Measurements from ENCODE around the gene SIRPB2.

The SIRPB2 gene

DNA sequence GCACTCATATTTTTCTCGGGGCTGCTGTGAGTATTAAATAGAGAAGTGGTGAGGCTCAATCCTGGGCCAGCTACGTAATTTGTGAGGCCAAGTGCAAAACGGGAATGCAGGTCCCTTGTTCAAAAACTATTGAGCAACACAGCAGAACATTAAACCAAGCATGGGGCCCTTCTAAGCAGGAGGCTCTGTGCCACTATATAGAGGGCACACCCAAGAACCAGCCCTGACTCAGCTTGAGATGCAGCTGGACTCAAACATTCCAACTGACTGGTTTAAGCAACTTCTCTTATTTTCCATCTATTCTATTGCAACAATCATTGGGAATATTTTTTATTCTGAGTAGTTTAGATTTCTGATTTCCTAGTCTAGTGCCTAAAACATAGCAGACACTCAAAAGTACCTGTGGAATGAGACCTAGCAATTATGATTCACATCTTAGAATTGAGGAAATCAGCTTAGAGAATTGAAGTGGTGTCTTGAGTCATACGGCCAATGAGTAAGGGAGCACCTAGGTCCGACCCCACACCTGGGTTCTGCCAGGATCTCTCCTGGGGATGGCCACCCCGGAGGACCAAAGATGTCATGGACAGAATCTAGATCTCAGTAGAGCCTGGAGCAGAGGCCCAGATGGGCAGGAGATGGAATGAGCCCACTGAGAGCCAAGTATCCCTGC is 1.3 kb downstream of the SIRPB2 start:
- no peak for TF ChIP-seq ZNF274 (IDR thresholded peaks at IDR 0.05; ENCODE audit: low read depth, low read length)
- H3K4me3 ChIP-seq (ENCODE audit: low read length), result no peak overlapping the region

DNA sequence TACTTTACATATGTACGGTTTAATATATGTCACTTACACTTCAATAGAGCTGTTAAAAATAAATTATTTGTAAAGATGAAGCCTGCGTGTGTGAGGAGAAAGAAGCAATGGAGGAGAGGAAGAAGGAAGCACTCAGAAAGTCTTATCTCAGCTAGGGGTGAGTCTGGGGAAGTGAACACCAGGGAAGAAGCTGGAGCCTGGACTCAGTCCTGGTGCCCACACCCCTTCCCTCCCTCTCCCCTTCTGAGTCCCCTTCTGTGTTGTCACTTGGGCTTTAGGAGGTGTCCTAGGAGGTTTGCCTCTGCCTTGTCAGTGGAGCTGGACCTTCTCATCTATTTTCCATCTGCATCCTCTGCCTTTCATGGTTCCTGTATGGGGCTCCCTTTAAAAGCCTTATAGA is 1.9 kb downstream of the SIRPB2 start:
- H3K4me3 ChIP-seq (ENCODE audit: low read length), result no peak overlapping the region
- TF ChIP-seq ZNF274 (IDR thresholded peaks at IDR 0.05; ENCODE audit: low read depth, low read length), result no peak

DNA sequence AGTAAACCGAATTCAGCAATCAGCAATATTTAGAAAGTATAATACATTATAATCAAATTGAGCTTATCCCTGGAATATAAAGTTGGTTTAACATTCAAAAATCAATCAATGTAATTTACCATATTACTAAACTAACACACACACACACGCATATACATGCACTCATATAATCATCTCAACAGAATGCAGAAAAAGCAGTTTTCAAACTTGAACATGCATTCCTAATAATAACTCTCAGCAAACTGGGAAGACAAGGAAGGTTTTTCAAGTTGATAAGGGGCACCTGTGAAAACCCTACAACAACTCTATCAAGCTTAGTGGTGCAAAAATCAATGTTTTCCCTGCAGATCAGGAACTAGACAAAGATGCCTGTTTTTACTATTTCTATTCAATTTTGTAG is 4.7 kb downstream of the SIRPB2 start:
- no peak for TF ChIP-seq ZNF274 (IDR thresholded peaks at IDR 0.05; ENCODE audit: low read depth, low read length)
- no peak overlapping the region for H3K4me3 ChIP-seq (ENCODE audit: low read length)

DNA sequence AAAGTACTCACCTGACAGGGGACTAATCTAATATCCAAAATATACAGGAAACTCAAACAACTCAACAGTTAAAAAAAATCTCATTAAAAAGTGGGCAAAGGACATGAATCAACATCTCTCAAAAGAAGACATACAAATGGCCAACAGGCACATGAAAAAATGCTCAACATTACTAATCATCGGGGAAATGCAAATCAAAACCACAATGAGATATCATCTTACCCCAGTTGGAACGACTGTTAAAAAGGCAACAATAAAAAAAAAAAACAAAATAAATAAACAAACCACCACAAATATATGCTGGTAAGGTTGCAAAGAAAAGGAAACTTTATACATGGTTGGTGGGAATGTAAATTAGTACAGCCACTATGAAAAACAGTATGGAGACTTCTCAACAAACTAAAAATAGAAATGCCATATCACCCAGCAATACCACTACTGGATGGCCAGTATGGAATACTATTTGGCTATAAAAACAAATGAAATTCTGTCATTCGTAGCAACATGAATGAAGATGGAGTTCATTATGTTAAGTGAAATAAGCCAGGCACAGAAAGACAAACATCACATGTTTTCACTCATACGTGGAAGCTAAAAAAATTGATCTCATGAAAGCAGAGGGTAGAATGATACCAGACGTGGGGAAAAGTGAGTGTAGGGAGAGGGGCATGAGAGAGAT is 6.6 kb downstream of the SIRPB2 start:
- H3K4me3 ChIP-seq (ENCODE audit: low read length), result no peak overlapping the region

DNA sequence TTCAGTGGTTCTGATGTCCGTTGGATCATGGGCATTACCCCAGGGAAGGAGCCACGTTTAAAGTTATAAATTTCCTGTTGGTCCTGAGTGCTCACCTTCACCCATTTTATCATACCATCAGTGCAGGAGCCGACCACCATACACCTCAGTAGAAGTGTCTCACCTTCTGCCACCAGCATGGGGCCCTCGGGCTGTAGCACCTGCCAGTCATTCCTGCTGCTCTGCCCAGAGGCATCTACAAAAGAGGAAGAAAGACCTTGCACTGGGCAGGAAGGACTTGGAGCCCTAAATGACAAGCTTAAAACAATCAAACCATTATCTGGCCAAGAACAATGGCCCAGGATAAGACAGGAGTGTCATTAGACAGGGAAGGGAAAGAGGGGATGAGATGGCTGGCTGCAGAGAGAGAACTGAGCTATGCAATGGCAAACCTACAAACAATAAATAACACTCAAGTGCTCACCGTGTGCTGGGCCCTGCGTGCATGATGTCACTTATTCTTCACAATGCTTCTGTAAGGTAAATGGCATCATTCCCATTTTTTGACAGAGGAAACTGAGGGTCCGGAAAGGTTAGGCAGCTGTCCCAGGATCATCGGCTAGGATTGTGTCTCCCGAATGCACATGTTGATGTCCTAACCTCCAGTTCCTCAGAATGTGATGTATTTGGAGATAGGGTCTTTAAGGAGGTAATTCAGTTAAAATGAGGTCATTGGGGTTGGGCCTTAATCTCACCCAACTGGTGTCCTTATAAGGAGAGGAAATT is 11.2 kb downstream of the SIRPB2 start:
- no peak for TF ChIP-seq ZNF274 (IDR thresholded peaks at IDR 0.05; ENCODE audit: low read depth, low read length)

More for the DNA sequence above, 6.6 kb downstream of the SIRPB2 start:
- no peak for TF ChIP-seq ZNF274 (IDR thresholded peaks at IDR 0.05; ENCODE audit: low read depth, low read length)

DNA sequence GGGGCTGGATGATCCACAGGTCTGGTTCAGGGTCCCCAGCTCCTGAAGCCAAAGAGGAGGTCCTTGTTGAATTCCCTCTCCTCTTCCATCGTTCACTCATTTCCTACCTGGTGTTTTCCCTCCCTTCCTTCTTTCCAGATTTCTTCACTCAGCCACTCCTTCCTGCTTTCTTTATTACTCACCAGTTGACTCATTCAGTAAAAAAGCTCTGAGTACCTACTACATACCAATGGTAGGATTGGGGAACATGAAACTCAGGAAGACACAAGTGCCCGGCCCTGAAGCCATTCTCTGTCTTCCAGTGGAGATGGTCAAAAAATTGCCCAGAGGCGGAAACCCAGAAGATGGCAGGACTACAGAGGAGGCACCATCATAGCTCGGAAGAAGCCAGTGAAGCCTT is 12.7 kb downstream of the SIRPB2 start:
- H3K4me3 ChIP-seq (ENCODE audit: low read length), result no peak overlapping the region
- no peak for TF ChIP-seq ZNF274 (IDR thresholded peaks at IDR 0.05; ENCODE audit: low read depth, low read length)

More for the DNA sequence above, 11.2 kb downstream of the SIRPB2 start:
- H3K4me3 ChIP-seq (ENCODE audit: low read length), result no peak overlapping the region

DNA sequence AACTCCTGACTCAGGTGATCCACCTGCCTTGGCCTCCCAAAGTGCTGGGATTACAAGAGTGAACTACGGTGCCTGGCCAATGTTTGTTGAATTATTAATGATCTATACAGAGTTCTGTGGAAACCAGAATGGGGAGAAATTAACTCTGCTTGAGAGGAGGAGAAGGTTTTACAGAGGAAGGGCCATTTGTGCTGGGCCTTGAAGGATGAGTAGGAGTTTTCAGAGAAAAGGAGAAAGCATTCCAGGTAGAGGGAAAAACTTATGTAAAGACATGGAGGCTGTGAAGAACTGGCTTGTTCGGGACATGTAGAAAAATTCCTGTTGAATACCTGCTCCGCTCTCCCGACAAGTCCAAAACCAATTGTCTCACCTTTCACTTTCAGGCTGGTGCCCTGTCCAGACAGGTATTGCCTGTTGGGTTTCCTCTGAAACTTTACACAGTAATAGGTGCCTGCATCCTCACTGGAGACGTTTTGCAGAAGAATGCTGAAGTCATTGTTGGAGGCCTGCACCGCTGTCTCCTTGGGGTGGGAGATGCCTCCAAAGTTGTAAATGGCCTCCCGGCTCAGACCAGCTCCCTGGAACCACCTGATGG is 13.2 kb downstream of the SIRPB2 start:
- H3K4me3 ChIP-seq (ENCODE audit: low read length), result no peak overlapping the region
- TF ChIP-seq ZNF274 (IDR thresholded peaks at IDR 0.05; ENCODE audit: low read depth, low read length), result no peak

DNA sequence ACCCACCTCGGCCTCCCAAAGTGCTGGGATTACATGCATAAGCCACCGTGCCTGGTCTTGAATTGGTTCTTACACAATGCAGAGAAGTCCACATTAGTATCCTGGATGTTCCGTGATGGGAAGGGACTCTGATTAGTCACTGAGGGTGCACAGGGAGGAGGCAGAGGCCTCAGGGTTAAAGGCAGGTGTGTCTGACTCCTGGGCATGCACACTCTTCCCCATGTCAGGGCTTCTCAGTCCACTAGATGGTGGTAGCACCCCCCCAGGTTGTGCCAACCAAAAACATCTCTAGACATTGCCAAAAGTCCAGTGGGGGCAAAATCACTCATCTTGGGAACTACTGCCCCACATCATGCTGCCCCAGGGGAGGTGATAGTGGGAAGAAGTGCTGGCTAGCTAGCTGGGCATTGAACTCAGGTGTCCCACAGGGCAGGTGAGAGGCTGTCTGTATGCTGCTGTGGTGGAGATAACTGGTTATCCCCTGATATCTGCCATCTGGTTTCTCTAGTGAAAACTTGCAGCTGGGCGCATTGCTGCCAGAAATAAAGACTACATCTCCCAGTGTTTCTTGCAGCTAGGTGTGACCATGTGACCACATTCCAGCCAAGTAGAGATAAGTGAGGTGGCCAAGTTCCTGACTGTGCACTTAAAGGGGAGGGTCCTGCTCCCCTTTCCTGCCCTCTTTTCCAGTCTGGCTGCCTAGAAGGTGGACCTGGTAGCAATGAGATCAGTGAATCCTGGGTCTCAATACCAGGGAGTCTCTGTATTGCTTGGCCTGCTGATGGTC is 16.2 kb downstream of the SIRPB2 start:
- TF ChIP-seq ZNF274 (IDR thresholded peaks at IDR 0.05; ENCODE audit: low read depth, low read length), result no peak
- H3K4me3 ChIP-seq (ENCODE audit: low read length), result no peak overlapping the region

DNA sequence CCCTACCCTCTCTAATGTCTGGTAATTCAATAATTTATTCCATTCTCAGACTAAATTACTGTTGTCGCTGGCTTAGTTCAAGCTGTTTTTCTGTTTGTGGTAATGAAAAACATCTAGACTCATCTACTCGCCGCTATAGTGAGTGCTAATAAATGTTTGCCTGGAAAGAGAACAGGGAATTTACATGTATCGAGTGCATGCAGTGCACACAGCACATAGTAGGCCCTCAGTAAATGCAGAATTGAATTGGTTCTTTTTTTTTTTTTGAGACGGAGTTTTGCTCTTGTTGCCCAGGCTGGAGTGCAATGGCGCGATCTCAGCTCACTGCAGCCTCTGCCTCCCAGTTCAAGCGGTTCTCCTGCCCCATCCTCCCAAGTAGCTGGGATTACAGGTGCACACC is 16.9 kb downstream of the SIRPB2 start:
- H3K4me3 ChIP-seq (ENCODE audit: low read length), result no peak overlapping the region
- no peak for TF ChIP-seq ZNF274 (IDR thresholded peaks at IDR 0.05; ENCODE audit: low read depth, low read length)

DNA sequence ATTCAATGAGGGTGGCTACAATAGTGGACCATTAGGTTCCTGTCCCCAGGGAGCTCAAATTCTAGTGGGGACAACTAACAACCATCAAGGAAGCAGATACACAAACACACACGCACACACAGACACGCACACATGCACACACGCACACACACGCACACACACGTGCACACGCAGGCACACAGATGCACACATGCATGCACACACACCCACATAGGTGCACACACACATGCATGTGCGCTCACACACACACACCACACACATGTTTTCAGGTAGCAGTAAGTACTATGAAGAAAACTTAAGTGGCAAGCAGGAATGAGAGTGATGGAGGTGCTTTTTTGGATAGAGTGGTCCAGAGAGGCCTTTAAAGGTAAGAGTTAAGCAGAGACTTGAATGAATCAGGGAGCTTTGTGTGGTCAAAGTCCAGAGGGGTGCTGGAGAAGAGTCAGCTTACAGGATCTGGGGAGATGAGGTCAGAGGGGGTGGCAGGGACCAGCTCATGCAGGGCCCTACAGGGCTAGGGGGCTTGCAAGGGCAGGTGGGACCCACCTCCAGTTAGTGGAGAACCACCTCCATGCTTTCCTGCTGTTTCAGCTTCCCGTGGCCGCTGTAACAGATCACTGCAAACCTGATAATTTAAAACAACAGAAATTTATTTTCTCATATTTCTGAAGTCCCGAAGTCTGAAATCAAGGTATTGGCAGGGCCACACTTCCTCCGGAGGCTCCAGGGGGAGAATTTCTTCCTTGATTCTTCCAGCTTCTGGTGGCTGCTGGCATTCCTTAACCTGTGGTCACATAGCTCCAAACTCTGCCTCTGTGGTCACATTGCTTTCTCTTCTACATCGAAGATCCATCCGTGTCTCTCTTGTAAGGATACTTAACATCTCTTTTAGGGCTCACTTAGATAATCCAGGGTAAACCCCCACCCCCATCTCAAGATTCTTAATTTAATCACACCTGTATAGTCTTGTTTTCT is 17.7 kb downstream of the SIRPB2 start:
- no peak overlapping the region for H3K4me3 ChIP-seq (ENCODE audit: low read length)
- TF ChIP-seq ZNF274 (IDR thresholded peaks at IDR 0.05; ENCODE audit: low read depth, low read length), result no peak

DNA sequence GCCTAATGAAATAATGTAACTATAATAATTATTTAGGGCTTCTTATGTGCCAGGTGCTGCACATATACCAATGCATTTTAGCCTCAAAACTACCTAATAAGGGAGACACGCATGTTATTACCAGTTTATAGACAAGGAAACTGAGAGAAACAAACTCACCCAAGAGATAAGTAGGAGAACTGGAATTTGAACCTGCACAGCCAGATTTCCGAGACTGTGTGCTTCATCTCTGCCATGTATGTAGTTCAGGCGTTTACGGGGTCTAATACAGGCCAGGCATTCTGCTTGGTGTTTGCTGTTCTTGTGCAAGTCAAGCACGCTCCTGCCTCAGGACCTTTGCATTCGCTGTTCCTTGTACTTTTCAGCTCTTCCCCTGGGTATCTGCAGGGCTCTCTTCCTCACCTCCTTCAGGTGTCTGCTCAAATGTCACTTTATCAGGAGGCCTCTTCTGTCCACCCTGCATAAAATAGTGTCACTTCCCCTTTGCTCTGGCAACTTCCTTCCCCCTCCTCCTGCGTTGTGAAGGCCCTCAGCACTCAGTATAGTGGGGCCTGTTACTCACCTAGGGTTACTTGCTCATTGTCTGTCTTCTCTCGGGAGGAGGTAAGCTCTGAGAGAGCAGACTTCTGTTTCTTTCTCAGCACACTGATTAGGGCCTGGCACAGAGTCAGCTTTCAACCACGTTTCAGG is 18.5 kb downstream of the SIRPB2 start:
- TF ChIP-seq ZNF274 (IDR thresholded peaks at IDR 0.05; ENCODE audit: low read depth, low read length), result no peak
- no peak overlapping the region for H3K4me3 ChIP-seq (ENCODE audit: low read length)

DNA sequence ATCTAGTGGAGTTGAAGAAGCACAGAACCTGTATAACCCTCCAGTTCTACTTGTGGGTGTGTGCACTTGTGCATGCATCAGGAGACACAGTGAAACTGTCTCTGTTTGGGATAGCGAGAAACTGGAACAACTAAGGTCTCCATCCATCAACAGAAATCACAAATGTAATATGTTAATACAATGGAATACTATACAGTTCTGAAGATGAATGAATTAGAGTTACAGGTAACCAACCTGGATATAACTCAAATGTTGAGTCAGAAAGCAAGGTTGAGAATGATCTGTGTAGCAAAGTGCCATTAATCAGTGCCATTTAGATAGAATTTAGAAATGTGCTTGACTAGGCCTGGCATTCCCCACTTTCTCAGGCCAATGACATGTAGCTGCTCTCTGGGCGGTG is 20.0 kb downstream of the SIRPB2 start:
- no peak for TF ChIP-seq ZNF274 (IDR thresholded peaks at IDR 0.05; ENCODE audit: low read depth, low read length)
- H3K4me3 ChIP-seq (ENCODE audit: low read length), result no peak overlapping the region

Measured in GM08714 (cell line).